RWPE2 (cell line): ENCODE results near the gene RNF43.

Experiments
- ATAC-seq: fragments of 200-7000 bp; cut with Tn5 transposase; 3 replicates; pipeline ENCODE4 v1.9.1; 2021; ENCODE audit warnings: low read depth
- DNase-seq: peaks from one replicate; pipeline ENCODE4 v3.0.0-alpha.2; 2020; ENCODE audit warnings: low spot score
- H3K27ac ChIP-seq: fragments of 450-650 bp; 2 replicates; pipeline ENCODE4 v1.5.1; 2017; ENCODE audit warnings: mild to moderate bottlenecking; ENCODE audit not compliant: poor library complexity, severe bottlenecking
- H3K27me3 ChIP-seq: fragments of 250-450 bp; sonication (Bioruptor Pico); 2 replicates; pipeline ENCODE4 v1.5.1; 2021; ENCODE audit warnings: mild to moderate bottlenecking, moderate library complexity; ENCODE audit not compliant: insufficient read depth, poor library complexity, severe bottlenecking
- H3K36me3 ChIP-seq: fragments of 250-450 bp; sonication (Bioruptor Pico); 2 replicates; pipeline ENCODE4 v1.5.1; 2020; ENCODE audit warnings: low read depth, mild to moderate bottlenecking, moderate library complexity
- H3K4me1 ChIP-seq: fragments of 250-450 bp; sonication (Bioruptor Pico); 2 replicates; pipeline ENCODE4 v1.5.1; 2021; ENCODE audit warnings: mild to moderate bottlenecking, moderate library complexity; ENCODE audit not compliant: insufficient read depth, poor library complexity, severe bottlenecking
- H3K4me3 ChIP-seq: fragments of 250-450 bp; sonication (Bioruptor Pico); 2 replicates; pipeline ENCODE4 v1.5.1; 2021; ENCODE audit warnings: mild to moderate bottlenecking, moderate library complexity; ENCODE audit not compliant: severe bottlenecking
- H3K9me3 ChIP-seq: fragments of 250-450 bp; sonication (Bioruptor Pico); 2 replicates; pipeline ENCODE4 v1.5.1; 2021; ENCODE audit warnings: mild to moderate bottlenecking, moderate library complexity; ENCODE audit not compliant: severe bottlenecking
- TF ChIP-seq, protein P1 (sequence below): fragments of 450-650 bp; IDR thresholded peaks from one replicate; pipeline ENCODE4 v1.5.1; 2017; ENCODE audit warnings: mild to moderate bottlenecking, moderate library complexity; ENCODE audit not compliant: poor library complexity, severe bottlenecking

RNF43 gene

DNA sequence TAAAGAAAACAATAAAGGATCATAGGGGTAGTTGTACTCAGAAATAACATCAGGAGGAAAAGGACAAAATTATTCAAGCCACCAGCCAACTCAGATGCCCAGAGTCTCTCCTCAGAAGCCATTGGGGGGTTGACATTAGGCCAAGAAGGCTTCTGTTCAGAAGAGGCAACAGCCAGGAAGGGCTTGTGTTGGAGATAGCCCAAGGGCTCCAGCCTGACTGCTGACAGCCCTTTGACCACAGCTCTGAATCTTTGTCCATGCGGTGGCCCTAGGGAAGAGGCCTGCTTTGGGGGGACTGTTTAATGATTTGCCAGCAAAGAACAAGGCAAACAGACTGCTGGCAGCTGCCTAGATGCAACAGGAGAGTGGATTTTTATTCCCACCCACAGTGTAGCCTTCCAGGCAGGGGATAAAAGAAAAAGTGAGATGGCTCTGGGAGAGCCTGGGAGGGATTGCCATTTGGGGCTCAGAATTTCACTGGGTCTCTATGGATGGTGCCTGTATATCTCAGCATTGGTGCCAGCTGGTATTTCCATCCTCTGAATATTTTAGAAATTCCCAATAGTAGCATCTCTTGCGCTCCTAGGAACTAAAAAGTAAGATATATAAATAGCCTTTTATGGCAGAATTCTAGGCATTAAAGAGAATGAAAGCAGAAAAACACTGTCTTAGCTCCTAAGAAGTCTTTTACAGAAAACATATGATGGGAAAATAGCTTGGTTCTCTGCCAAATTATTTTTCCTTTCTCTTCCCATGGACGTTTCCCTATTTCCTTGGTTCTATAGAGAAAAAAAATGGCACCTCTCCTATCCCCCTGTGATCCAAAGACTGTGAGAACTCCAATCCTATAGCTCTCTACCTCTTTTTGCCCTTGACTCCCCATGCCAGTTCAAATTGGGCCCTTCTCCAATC lies 36.0 kb downstream of the RNF43 start:
- TF ChIP-seq, protein P1, sequence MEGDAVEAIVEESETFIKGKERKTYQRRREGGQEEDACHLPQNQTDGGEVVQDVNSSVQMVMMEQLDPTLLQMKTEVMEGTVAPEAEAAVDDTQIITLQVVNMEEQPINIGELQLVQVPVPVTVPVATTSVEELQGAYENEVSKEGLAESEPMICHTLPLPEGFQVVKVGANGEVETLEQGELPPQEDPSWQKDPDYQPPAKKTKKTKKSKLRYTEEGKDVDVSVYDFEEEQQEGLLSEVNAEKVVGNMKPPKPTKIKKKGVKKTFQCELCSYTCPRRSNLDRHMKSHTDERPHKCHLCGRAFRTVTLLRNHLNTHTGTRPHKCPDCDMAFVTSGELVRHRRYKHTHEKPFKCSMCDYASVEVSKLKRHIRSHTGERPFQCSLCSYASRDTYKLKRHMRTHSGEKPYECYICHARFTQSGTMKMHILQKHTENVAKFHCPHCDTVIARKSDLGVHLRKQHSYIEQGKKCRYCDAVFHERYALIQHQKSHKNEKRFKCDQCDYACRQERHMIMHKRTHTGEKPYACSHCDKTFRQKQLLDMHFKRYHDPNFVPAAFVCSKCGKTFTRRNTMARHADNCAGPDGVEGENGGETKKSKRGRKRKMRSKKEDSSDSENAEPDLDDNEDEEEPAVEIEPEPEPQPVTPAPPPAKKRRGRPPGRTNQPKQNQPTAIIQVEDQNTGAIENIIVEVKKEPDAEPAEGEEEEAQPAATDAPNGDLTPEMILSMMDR, result no peak
- Histone ChIP-seq H3K36me3 (no peaks in the 10 kb centered on the region), H3K27me3 (no peaks in the 10 kb centered on the region), H3K27ac (no peak overlapping the region), H3K4me3 (no peak overlapping the region), H3K9me3 (no peaks in the 10 kb centered on the region), H3K4me1 (peaks cover 7% of the 10 kb centered on the region)
- ATAC-seq, result no peak
- DNase-seq, result no peak

DNA sequence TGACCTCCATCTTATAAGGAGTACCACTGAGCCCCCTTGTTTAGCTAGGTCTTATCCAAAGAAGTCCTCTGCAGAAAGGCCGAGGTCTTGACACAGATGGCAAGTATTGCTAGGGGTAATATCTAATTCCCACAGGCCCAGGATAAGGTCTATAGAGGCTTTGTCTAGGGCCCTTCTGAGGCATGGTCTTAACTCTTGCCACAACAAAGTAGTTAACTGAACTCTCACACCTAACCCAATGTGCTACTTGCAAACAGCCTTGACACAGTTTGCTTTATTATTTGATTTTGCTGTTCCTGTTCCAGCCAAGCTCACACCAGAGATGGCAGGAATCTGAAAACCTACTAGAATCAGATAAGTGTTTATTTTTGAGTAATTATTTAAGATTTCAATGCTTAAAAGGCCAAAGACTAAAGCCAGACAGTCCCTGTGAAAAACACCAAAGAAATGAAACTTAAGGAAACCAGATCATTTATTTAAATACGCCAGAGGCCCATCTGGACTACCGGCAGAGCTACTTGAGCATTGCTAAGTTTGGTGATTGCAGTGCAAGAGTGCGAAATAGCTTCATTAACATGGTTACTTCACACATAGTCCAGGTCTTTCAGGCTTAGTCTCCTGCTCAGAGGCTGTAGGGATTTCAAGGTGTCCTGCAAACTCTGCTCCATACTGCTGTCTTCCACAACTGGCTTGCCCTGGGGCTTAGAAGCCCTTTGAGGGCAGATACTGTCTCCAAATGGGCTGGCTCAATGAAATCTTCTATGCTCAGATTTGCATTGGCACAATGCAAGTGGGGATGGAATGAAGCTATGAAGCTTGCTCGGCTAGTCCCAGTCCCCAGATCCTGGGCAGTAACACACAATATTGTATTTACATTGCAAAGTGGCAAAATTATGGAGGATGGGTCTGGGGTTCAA lies 36.9 kb downstream of the RNF43 start:
- H3K4me1 ChIP-seq, result peaks cover 7% of the 10 kb centered on the region
- DNase-seq (no peak), ATAC-seq (no peak)
- no peak overlapping the region for H3K27ac ChIP-seq
- no peaks in the 10 kb centered on the region for H3K27me3 ChIP-seq
- H3K36me3 ChIP-seq, result no peaks in the 10 kb centered on the region
- no peaks in the 10 kb centered on the region for H3K9me3 ChIP-seq
- TF ChIP-seq, protein P1, result no peak
- H3K4me3 ChIP-seq, result no peak overlapping the region

DNA sequence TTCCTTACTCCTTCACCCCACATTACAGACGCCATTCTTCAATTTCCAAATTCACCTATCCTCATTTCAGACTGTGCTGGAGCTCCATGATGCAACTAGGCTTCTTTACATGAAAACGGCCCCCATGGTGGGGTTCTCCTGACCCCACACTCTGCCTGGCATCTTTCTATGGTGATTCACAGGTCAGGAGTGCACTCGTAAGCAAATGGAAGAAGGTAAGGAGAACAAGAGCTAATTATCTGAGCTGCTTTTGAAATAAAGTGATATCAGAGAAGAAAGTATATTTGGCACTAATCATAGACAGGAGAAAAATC lies 37.9 kb downstream of the RNF43 start:
- Histone ChIP-seq H3K27ac (no peak overlapping the region), H3K27me3 (no peaks in the 10 kb centered on the region), H3K36me3 (no peaks in the 10 kb centered on the region), H3K9me3 (no peaks in the 10 kb centered on the region), H3K4me3 (no peak overlapping the region), H3K4me1 (peaks cover 7% of the 10 kb centered on the region)
- ATAC-seq, result no peak
- no peak for DNase-seq
- TF ChIP-seq, protein P1, result no peak

DNA sequence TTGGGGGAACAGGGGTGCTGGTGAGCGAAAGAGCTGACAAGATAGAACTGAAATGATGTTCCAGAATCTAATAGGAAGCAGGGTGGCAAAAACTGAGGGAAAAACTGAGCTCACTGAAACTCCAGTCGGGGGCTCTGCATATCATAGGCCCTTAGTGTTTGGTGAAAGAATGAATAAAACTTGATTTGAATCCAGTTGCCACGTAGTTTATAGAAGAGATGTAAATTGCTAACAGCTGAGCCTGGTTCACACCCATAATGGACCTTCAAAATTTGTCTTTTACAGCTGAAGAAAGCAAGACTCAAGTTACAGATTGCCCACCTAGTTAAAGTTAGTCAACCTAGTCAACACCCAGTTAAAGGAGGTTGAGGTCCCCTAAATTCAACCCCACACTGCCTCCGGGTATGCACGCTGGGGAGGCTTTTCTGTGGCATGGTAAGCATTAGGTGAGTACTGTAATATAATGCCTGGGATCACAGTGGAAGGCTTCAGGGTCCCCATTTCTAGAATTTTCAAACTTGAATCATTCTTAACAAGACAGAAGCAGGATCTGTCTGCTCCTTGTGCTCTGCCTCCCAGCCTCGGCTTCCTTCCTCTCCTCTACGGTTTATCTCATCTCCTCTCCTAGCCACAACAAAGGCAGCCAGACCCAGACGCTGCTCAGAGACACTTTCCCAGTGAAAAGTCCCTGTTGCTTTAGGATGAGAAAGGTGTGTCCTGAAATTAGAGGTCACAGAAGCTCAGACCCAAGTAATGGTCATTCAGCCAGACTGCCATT lies 38.4 kb downstream of the RNF43 start:
- ATAC-seq, result no peak
- no peak for DNase-seq
- Histone ChIP-seq H3K4me1 (peaks cover 4% of the 10 kb centered on the region), H3K4me3 (no peak overlapping the region), H3K36me3 (no peaks in the 10 kb centered on the region), H3K27ac (no peak overlapping the region), H3K27me3 (no peaks in the 10 kb centered on the region), H3K9me3 (no peaks in the 10 kb centered on the region)
- TF ChIP-seq, protein P1, result no peak
